NCI-H748 (cell line): ENCODE results near the gene SLC2A4.
"Not testable (repeated sequence)": the region's sequence is repeated elsewhere in the genome, so short reads cannot be mapped to it uniquely, and the experiment has no call there.

ENCODE experiments used
- DNase-seq: peaks from one replicate; lab custom pipeline; 2025; ENCODE audit not compliant: unreplicated experiment; lab: John Stamatoyannopoulos, UW

Gene SLC2A4

DNA sequence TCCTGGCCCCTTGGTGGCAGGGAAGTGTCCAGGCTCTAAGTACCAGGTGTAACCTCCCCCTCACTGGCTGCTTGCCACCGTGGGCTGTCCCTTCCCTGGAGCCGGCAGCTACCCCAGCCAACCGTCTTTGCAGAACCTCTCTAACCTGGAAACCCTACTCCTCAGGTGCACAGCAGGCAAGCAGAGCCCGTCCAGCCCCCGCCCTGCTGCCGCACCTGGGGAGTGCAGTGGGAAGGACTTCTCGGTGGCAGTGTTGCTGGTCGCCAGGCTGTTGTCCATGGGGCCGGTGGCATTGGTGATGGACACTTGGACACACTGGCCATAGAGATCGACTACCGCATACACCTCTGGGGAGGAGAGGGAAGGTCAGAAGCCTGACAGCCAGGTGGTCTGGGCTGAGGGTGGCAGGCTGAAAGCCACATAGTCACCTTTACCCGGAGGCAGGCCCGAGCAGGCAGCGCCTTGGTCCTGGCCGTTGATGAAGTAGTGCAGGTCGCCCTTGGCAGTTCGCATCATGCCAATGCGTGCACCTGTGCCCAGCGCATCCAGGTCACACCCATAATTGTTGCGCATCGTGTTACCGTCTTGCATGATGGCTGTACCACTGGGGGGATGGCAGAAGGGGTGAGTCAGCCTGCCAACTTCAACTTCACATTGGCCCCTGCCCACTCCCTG is 41.1 kb downstream of the SLC2A4 start:
- no peak for DNase-seq

DNA sequence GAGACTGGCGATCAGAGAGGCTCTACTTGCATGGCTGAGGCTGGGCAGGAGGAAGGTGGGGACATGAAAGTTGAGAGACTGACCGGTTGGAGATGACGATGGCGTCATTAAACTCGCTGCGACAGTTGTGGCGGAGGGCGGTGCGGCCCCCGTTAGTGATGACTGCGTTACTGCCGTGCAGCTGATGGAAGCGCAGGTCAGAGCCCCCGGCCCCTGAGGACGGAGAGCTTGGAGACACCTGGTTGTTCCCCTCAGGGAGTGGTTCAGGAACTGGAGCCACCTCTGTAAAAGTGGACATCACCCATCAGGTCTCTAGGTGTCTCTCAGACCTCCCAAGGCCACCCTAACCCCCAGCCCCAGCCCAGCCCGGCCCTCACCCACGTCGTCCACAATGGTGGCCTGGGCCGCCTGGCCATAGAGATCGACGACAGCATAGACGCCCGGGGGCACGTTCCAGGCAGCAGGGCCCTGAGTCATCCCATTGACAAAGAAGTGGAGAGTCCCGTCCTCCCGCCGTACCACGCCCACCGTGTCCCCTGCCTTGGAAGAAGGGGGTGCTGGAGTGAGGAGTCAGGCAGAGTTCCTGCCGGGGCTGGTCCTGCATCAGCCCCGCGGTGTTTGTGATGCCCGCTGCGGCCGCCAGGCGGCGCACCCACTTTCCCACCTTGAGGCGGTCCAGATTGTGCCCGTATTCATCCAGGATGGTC is 42.4 kb downstream of the SLC2A4 start:
- peak; percentile 40 for DNase-seq

DNA sequence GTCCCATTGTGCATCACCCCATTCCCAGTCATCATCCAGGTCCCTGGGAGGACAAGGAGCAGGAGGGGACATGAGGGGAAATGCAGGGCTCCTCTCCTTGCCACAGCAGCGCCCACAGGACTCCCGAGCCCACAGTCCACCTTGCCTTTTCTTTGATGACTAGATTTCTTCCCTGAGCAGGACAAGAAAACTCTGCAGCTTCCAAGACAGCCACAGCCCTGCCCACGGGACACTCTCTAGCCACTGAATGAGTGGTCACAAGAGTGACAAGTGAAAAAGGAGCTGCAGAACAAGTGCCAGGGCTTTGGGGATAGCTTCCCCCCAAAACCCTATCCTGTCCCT is 42.9 kb downstream of the SLC2A4 start:
- no peak for DNase-seq

DNA sequence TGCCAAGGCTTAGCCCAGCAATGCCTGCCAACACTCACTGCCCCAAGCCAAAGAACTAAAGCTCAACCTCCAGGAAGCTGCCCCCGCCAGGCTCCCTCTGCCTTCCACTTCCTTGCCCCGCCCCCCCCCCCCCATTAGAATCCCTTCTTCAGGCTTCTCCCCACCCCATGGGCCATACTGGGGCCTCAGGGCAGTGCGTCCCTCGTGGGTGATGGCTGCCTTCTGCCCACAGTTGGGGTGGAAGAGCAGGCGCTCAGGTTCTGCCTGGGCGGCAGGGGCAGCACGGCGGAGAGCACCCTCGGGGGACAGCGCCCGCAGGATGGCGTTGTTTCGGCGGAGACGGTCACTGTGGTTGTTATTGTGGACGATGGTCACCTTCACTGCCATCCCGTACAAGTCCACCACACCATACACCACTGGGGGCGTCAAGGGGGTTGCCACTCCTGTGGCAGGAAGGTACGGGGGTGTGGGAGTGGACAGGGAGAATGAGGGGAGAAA is 43.6 kb downstream of the SLC2A4 start:
- DNase-seq: no peak

DNA sequence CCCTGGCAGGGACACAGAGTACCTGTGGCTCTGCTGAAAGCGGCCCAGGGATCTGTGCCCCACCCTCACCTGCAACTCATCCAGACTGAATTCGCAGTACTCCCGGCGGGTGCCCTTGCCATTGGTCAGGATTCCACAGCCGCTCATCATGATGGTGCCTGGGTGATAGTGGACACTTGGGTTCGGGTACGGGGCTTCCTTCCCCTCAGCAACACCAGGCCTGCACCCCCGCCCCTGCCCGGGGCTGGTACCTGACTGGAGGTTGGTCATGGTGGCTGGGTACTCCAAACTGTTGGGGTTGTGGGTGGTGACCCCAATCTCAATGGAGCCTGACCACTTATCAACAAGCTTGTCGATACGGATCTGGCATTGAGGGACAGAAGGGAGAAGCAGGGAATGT is 44.7 kb downstream of the SLC2A4 start:
- no peak for DNase-seq

DNA sequence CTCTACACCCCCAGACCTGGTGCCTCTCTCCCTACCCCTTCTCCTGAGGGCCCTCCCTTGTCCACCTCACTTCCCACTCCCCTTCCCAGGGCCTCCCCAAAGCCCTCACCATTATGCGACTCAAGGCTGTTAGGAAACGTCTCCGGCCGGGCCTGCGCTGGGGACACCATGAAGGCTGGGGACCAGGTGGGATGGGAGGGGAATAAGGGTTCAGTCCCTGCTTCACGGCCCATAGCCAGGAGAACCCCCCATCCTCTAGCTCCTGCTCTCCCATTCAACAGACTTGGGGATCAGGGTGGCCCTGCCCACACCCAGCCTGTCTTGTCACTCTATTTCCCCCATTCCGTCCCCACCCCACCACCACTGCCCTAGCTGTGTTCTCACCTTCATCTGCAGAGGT is 45.5 kb downstream of the SLC2A4 start:
- no peak for DNase-seq

DNA sequence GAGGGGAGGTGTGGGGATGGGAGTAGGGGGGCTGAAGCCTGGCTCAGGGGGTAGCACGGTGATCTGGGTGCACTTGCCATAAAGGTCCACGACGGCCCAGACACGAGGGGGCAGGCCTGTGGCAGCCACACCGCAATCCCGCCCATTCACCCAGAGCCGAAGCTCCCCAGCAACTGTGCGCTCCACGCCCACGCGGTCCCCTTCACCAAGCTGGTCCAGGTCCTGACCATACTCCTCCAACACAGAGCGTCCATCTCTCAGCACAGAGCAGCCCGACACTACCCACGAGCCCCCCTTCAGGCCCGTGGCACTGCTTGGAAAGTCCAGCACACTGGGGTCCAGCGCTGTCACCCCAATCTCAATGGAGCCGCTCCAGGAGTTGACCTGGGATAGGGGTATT is 46.0 kb downstream of the SLC2A4 start:
- DNase-seq: no peak

DNA sequence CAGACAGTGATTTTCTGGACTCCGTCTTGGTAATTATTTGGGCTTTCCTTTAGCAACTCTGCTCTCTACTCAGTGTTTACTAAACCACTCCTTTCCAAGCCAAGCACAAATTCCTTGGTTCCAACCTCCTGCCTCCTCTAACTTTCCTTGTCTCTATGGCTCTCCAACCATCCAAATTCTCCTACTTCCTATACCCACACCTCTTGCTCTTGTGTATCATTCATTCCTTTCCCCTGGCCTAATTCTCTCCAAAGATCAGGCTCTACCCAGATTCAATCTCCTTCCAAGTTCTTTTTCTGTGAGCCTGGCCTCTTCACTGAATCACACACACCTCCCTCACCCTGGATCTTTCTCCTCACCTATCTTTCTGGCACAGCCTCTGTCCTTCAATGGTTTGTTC is 46.5 kb downstream of the SLC2A4 start:
- DNase-seq: no peak

DNA sequence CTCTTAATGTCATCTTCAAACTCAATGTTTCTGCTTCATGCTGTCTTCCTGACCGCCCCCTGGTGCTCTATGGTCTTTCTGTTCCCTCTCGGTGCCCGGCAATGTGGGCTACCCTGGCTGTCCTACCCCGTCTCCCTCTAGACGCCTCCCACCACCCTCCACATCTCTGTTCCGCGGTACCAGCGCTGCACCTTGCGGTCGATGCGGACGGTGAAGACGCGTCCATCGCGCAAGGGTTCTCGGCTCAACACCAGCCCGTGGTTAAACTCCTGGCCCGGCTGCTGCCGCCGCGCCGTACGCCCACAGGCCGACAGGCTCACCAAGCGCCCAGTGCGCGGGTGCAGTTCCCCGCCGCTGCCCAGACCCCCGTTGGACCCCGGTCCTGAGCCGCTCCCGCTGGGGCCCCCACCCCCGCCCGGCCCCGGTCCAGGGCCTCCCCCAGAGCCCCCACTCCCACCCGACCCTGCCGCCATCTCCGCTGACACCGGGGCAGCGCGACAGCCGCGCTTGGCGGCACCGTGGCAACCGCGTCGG is 47.4 kb downstream of the SLC2A4 start, which contains the start of gene NEURL4:
NEURL4 (minus strand) TSS at position 496 of the 534 bp plus-strand sequence; CDS start at position 473, 23 bp downstream.
- peak; percentile 77 for DNase-seq

DNA sequence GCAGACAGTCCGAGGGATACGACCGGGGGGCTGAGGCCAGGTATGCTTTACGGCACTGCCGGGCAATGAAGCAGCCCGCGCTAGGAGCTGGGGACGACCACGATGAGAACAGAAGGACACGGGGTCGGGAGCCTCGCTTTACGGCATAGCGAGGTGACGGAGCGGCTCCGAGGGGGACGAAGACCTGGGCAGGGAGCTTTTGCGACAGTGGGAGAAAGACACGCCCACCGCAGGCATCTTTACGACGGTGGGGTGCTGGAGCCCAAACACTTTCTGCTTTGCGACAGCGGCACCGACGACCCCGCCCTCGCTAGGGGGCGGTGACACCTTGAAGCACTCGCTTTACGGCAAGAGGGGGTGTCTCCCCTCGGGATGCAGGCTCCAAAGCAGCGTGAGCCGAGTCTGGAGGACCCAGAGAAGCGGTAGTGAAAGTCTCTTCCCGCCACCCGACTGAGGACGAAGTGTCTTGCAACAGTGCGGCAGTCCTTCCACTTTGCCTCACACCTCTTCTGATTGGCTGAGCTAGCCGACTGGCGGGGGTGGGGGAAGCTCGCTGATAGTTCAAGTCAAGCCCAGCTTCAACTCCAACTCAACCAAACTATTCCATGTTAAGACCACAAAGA is 48.0 kb downstream of the SLC2A4 start:
- peak; percentile 100 for DNase-seq

DNA sequence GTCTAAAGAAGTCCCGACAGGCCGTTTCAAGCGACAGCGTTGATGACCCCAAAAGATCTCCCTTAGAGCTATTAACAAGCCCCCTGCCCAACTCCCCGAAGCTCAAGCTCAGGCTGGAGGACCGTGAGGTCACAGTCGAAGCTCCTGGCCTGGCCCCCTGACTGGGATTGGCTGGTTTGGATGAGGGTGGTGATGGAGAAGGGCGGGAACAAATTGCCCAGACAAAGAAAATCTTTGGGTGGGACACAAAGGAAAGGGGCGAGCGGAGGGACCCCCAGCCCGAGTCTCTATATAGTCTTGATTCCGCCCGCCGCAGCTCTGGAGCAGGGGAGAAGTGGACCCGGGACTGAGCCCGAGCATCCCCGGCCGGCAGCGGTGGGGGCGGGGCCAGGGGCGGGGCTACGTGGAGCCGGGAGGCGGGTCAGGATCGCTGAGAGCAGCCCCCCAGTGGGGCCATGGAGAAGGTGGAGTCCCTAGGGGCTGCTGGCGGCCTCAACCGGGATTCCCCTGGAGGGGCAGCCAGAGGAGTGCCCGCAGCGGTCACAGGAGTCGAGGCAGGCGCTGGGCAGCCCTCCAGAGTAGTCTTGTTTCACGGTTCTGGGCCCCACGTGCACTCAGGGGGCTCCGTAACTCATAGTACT is 48.6 kb downstream of the SLC2A4 start:
- peak; percentile 92 for DNase-seq

DNA sequence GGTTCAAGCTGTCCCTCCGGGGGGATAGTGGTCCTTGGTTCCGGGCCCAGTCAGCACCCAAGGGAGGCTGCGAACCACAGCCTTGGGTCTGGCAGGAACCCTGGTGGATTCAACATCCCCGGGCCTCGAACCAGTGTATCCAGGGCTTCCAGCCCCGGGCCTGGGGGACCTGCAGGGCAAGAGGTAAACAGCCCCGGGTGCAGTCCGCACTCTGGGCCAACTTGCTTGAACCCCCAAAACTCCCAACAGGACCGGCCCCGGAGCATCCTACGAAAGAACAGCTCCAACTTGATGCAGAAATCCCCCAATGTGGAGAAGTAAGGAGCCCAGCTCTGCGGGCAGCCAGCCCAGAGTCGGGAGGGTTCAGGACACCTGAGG is 49.1 kb downstream of the SLC2A4 start:
- DNase-seq: no peak

DNA sequence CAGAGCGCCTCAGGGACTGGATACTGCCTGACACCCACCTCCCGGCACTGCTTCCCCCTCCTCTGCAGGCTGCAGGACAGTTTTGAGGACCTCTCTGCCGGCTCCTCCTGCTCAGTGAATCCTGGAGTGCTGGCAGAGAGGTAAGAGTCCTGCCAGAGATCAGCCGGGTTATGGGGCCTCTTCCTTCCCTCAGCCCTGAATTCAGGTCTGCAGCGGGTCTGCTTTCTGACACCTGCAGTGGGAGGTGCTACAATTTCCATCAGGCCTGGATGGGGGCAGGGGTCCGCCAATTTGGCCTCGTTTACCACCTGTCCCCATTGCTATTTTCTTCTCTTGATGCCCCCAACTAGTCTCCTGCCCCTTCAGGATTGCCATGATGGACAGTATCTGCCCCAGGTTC is 50.6 kb downstream of the SLC2A4 start:
- DNase-seq: no peak

DNA sequence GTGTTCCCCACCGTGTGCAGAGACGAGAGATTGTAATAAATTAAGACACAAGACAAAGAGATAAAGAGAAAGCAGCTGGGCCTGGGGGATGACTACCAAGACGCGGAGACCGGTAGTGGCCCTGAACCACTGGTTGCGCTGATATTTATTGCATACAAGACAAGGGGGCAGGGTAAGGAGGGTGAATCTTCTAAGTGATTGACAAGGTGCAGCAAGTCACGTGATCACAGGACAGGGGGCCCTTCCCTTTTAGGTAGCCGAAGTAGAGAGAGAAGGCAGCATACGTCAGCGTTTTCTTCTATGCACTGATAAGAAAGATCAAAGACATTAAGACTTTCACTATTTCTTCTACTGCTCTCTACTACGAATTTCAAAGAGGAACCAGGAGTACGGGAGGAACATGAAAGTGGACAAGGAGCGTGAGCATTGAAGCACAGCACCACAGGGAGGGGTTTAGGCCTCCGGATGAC is 51.1 kb downstream of the SLC2A4 start:
- DNase-seq: not testable (repeated sequence)

DNA sequence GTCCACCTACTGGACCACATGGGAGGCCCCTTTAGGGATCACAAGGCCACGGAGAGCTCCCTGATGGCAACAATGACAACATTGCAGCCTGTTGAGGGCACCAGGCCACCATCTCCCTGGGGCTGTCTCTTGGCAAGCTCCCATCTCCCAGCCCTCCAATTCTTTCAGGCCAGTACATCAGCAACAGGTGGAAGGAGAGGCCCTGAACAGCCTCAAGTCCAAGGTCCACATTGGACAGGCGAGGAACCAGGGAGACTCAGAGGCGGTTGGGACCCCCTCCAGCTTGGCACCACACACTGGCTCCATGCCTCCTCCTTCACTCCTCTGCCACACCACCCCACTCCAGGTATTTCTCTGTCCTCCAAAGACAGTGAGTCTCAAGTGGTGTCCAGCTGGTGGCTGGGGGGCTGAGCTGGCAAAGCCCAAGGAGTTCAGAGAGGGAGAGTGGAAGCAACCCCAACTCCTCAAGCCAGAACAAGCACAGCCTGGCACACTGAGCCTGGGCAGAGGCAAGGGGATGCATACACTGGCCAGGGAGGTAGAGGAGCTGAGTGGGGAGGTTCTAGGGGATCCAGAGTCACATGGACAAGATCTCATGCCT is 53.5 kb downstream of the SLC2A4 start:
- no peak for DNase-seq

DNA sequence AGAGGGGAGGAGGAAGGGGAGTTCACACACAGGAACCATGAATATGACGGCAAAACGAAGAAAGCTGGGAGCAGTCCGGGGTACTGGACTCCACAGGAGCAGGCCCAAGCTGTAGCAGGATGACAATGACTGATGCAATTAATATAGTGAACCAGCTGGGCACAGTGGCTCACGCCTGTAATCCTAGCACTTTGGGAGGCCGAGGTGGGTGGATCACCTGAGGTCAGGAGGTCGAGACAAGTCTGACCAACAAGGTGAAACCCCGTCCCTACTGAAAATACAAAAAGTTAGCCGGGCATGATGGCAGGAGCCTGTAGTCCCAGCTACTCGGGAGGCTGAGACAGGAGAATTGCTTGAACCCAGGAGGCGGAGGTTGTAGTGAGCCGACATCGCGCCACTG is 54.2 kb downstream of the SLC2A4 start:
- DNase-seq: not testable (repeated sequence)

DNA sequence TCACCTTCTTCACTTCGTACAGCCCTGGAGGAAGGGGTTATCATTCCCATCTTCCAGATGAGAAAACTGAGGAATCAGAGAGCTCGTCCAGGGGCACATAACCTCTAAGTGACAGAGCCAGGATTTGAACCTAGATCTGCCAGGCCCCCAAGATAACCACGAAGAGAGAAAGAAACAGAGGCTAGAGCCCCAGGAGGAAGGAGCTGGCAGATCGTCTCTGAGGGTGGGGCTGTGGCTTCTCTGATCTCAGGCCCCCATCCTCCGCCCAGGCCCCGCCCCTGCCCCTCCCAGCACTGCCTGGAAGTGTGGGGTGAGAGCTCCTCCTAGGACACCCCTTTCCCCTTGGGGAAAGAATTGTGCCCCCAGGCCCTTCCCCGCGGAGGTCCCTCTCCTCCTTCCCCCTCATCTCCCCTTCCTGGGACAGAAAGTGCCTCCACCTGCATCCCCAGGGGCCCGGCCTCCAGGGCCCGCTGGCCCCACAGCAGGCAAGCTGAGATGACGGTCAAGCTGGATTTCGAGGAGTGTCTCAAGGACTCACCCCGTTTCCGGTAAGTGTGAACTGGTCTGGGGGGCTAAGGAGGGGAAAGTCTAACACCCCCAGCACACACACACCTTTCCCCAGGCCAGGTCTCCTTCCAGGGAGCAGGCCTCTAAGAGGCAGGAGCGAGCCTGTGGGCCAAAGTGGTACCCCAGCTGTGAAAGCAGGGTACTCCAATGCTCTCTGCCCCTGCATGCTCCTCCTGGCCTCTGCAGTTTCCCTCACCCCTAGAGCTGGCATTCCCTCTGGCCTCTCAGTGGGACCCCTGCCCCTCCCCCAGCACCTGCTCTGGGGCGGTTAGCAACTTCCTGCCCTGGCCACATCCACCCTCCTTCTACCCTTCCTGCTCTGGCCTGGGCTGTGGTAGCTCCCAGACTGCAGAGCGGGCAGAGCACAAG is 55.0 kb downstream of the SLC2A4 start, which contains the start of gene ACAP1:
ACAP1 (plus strand) TSS at position 290 of the 936 bp plus-strand sequence; CDS start at position 496, 206 bp downstream.
- no peak for DNase-seq

DNA sequence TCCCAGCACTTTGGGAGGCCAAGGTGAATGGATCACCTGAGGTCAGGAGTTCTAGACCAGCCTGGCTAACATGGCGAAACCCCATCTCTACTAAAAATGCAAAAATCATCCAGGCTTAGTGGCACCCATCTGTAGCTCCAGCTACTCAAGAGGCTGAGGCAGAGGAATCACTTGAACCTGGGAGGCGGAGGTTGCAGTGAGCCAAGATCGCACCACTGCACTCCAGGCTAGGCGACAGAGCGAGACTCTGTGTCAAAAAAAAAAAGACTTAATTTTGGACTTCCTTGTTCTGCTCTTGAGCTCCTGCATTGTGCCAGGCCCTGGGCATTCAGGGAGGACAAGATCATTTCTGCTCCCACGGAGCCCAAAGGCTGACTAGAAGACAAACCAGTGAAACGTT is 56.1 kb downstream of the SLC2A4 start:
- DNase-seq: not testable (repeated sequence)
